Esophagus squamous epithelium (tissue), 4 donors: ENCODE measurements around the gene LAMA3.

Source experiments
- POLR2A ChIP-seq, 4 donors: fragments of 450-650 bp; IDR thresholded peaks; one replicate each; pipeline ENCODE4 v1.6.1; 2017; ENCODE audit warnings: antibody characterized with exemption in 4 of 4, mild to moderate bottlenecking in 4 of 4, moderate library complexity in 3 of 4
- TF ChIP-seq, protein P1 (sequence below), 6 experiments: fragments of 450-650 bp in 4 of 6; fragments of 200-600 bp in 2 of 6; sonication (generic) in 2 of 6; IDR thresholded peaks; one replicate each; pipeline ENCODE4 v1.5.1; 2016 to 2019; ENCODE audit warnings: antibody characterized with exemption in 6 of 6, mild to moderate bottlenecking in 4 of 6, moderate library complexity in 4 of 6

DNA sequence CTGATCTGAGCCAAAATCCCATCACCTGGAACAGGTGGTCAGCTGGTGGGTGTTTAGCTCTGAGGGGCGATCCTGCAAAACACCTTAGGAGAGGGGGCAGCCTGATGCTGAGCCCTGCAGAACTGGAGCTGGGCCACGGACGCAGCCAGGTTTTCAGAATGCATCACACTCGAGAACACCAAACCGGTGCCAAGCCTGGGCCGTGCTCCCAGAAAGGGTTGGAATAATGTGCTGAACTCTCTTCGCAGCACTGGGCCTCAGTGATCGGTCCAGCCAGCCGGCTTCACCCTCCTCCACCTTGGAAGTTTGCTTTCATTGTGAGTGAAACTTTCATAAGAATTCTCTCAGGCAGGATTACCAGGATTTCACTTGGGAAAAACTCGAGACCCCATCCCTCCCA lies 268.8 kb downstream of the LAMA3 start:
- TF ChIP-seq, protein P1, sequence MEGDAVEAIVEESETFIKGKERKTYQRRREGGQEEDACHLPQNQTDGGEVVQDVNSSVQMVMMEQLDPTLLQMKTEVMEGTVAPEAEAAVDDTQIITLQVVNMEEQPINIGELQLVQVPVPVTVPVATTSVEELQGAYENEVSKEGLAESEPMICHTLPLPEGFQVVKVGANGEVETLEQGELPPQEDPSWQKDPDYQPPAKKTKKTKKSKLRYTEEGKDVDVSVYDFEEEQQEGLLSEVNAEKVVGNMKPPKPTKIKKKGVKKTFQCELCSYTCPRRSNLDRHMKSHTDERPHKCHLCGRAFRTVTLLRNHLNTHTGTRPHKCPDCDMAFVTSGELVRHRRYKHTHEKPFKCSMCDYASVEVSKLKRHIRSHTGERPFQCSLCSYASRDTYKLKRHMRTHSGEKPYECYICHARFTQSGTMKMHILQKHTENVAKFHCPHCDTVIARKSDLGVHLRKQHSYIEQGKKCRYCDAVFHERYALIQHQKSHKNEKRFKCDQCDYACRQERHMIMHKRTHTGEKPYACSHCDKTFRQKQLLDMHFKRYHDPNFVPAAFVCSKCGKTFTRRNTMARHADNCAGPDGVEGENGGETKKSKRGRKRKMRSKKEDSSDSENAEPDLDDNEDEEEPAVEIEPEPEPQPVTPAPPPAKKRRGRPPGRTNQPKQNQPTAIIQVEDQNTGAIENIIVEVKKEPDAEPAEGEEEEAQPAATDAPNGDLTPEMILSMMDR (IDR thresholded peaks at IDR 0.05) = no peak
- no peak for TF ChIP-seq POLR2A (IDR thresholded peaks at IDR 0.05)
